ENCODE data around the gene FILIP1L.

FILIP1L gene

GRCh38 chr3:99945328-99945995 lies 168.8 kb downstream of the FILIP1L start:
- no peak for DNase-seq

- DNase-seq, result no peak
Measured at GRCh38 chr3:99943931-99944761, 170.2 kb downstream of the FILIP1L start.

- DNase-seq, result no peak
Measured at GRCh38 chr3:99941211-99941610, 173.1 kb downstream of the FILIP1L start.

- DNase-seq, result no peak
Measured at GRCh38 chr3:99940350-99940749, 174.0 kb downstream of the FILIP1L start.

GRCh38 chr3:99939876-99940275 lies 174.4 kb downstream of the FILIP1L start:
- no peak for DNase-seq

- no peak for DNase-seq
Measured at GRCh38 chr3:99938270-99938911, 175.9 kb downstream of the FILIP1L start.

- DNase-seq, result no peak
Measured at GRCh38 chr3:99934975-99935797, 179.1 kb downstream of the FILIP1L start.

- DNase-seq, result no peak
Measured at GRCh38 chr3:99933971-99934750, 180.1 kb downstream of the FILIP1L start.

- no peak for DNase-seq
Measured at GRCh38 chr3:99931059-99931458, 183.2 kb downstream of the FILIP1L start.

GRCh38 chr3:99929745-99930139 lies 184.6 kb downstream of the FILIP1L start:
- no peak for DNase-seq

GRCh38 chr3:99928771-99929744 lies 185.2 kb downstream of the FILIP1L start:
- no peak for DNase-seq

- no peak for DNase-seq
Measured at GRCh38 chr3:99927671-99928457, 186.4 kb downstream of the FILIP1L start.

GRCh38 chr3:99925584-99926230 lies 188.6 kb downstream of the FILIP1L start:
- no peak for DNase-seq

- DNase-seq, result no peak
Measured at GRCh38 chr3:99923873-99924272, 190.4 kb downstream of the FILIP1L start.

GRCh38 chr3:99921986-99922385 lies 192.3 kb downstream of the FILIP1L start:
- DNase-seq, result no peak

- no peak for DNase-seq
Measured at GRCh38 chr3:99921377-99921695, 193.0 kb downstream of the FILIP1L start.

- DNase-seq, result no peak
Measured at GRCh38 chr3:99920481-99921376, 193.6 kb downstream of the FILIP1L start.

GRCh38 chr3:99919694-99920093 lies 194.6 kb downstream of the FILIP1L start:
- no peak for DNase-seq

GRCh38 chr3:99918715-99919114 lies 195.6 kb downstream of the FILIP1L start:
- no peak for DNase-seq

Data from activated CD4-positive, alpha-beta T cell treated with anti-CD3 and anti-CD28 coated beads, Interleukin-10, Interleukin-2, amounts not matched to agents 100 ng/mL and 50 ng/mL, durations not matched to agents 16 hours and 8 hours (primary cell).